ENCODE data around the gene DNAJB8. TPM values are rescaled to one million over a fixed set of nuclear protein-coding genes. Genes with fewer than 3 reads are reported as not detected.

Gene DNAJB8
- total RNA-seq, 1 experiment from 2014 or later: not detected

DNA sequence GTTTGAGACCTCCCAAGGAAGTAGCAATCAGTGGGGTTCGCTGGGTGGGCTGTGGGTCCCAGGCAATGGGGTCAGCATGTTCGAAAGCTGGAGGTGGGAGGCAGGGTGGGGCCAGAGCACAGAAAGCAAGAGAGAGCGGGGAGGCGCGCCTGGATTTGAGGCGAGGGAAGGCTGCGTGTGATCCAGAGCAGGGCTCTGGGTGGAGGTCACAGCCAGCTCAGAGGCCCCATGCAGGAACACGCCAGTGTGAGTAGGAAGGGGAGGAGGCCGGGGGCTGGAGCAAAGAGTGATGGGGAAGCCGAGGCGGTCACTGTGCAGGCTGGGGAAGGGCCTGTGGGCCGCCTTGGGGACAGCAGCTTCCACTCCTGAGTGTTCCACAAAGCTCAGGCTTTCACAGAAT is 8.8 kb downstream of the DNAJB8 start:
- Mint-ChIP-seq H3K9me3 (ENCODE audit: unreplicated experiment) (no peaks in the 10 kb centered on the region), H3K4me1 (ENCODE audit: low read depth, unreplicated experiment) (no peaks in the 10 kb centered on the region), H3K36me3 (ENCODE audit: insufficient read depth, unreplicated experiment) (no peaks in the 10 kb centered on the region), H3K4me3 (ENCODE audit: unreplicated experiment) (no peak overlapping the region), H3K27me3 (ENCODE audit: insufficient read depth, unreplicated experiment) (peaks cover 11% of the 10 kb centered on the region), H3K27ac (ENCODE audit: unreplicated experiment) (no peak overlapping the region)
- no peak overlapping the region for H3K4me3 ChIP-seq (ENCODE audit: low read depth, low read length)
- H3K27me3 ChIP-seq (replicated peaks; ENCODE audit: control insufficient read depth, insufficient read depth, low read length): no peaks in the 10 kb centered on the region
- no TSS peak for BruUV-seq (replicated peaks)
- ChIA-PET POLR2A (no interaction called here), CTCF (no interaction called here)
- H3K36me3 ChIP-seq (ENCODE audit: control insufficient read depth, insufficient read depth, low read length): no peaks in the 10 kb centered on the region
- TF ChIP-seq CTCF (IDR thresholded peaks at IDR 0.05; ENCODE audit: insufficient read depth in 1 of 2, low read depth in 1 of 2, low read length in 1 of 2, severe bottlenecking in 1 of 2, unreplicated experiment in 1 of 2): no peak
- no peaks in the 10 kb centered on the region for H3K9me3 ChIP-seq
- no peaks in the 10 kb centered on the region for H3K4me1 ChIP-seq
- no peak for DNase-seq
- intact Hi-C loops (cut with micrococcal nuclease; ENCODE audit: unreplicated experiment): no loop called here

DNA sequence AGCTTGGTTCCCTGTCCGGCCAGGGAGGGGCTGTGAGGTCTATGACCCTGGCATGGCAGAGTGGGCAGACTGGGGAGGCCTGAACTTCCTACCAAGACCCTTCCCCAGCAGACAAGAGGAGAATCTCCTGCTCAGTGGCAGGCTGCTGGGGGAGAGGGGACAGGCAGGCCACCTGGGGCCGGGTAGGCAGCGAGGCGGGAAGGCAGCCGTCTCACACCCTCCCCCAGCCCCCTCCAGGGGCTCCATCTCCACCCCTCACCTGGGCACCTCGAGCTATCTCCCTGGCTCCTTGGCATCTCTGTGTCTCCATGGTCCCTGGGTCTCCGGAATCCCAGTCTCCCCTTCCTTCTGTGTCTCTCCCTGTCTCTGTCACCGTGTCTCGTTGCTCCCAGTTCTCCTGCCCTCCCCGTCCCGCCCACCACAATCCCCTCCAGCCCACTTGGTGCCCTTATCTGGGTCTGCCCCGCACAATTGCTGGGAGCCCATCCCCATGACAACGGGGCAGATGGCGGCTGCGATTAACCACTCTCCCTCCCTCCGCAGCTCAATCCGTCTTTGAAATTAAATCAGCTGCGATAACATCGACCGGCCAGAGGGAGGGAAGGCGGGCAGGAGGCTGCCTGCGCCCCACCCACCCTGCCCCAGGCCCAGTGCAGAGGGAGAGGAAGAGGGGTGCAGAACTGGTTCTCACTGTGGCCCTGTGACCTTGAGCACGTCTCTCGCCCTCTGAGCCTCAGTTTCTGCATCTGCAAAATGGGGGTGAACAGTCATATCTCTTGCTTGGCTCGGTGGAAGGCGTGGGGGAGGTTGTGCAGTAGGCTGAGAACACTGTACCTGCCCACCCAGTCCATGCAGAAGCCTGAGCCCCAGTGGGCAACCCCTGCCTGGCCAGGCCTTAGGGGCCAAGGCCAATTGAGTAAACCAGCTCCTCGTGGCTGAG is 9.6 kb downstream of the DNAJB8 start:
- Mint-ChIP-seq H3K27ac (ENCODE audit: unreplicated experiment) (no peak overlapping the region), H3K36me3 (ENCODE audit: insufficient read depth, unreplicated experiment) (no peaks in the 10 kb centered on the region), H3K9me3 (ENCODE audit: unreplicated experiment) (no peaks in the 10 kb centered on the region), H3K27me3 (ENCODE audit: insufficient read depth, unreplicated experiment) (peaks cover 11% of the 10 kb centered on the region), H3K4me1 (ENCODE audit: low read depth, unreplicated experiment) (no peaks in the 10 kb centered on the region), H3K4me3 (ENCODE audit: unreplicated experiment) (no peak overlapping the region)
- Histone ChIP-seq H3K9me3 (no peaks in the 10 kb centered on the region), H3K27me3 (replicated peaks; ENCODE audit: control insufficient read depth, insufficient read depth, low read length) (no peaks in the 10 kb centered on the region), H3K36me3 (ENCODE audit: control insufficient read depth, insufficient read depth, low read length) (no peaks in the 10 kb centered on the region), H3K4me3 (ENCODE audit: low read depth, low read length) (no peak overlapping the region), H3K4me1 (no peaks in the 10 kb centered on the region)
- no peak for DNase-seq
- TF ChIP-seq CTCF (IDR thresholded peaks at IDR 0.05; ENCODE audit: insufficient read depth in 1 of 2, low read depth in 1 of 2, low read length in 1 of 2, severe bottlenecking in 1 of 2, unreplicated experiment in 1 of 2): no peak
- BruUV-seq (replicated peaks): no TSS peak
- ChIA-PET CTCF (no interaction called here), POLR2A (no interaction called here)
- intact Hi-C loops (cut with micrococcal nuclease; ENCODE audit: unreplicated experiment): no loop called here

GRCh38 chr3:128455786-128456748 is 10.6 kb downstream of the DNAJB8 start:
- intact Hi-C loops (cut with micrococcal nuclease; ENCODE audit: unreplicated experiment): no loop called here
- Mint-ChIP-seq H3K27me3 (ENCODE audit: insufficient read depth, unreplicated experiment) (peaks cover 14% of the 10 kb centered on the region), H3K9me3 (ENCODE audit: unreplicated experiment) (no peaks in the 10 kb centered on the region), H3K27ac (ENCODE audit: unreplicated experiment) (no peak overlapping the region), H3K4me3 (ENCODE audit: unreplicated experiment) (no peak overlapping the region), H3K36me3 (ENCODE audit: insufficient read depth, unreplicated experiment) (no peaks in the 10 kb centered on the region), H3K4me1 (ENCODE audit: low read depth, unreplicated experiment) (no peaks in the 10 kb centered on the region)
- Histone ChIP-seq H3K27me3 (replicated peaks; ENCODE audit: control insufficient read depth, insufficient read depth, low read length) (no peaks in the 10 kb centered on the region), H3K4me3 (ENCODE audit: low read depth, low read length) (no peak overlapping the region), H3K9me3 (no peaks in the 10 kb centered on the region), H3K4me1 (no peaks in the 10 kb centered on the region), H3K36me3 (ENCODE audit: control insufficient read depth, insufficient read depth, low read length) (no peaks in the 10 kb centered on the region)
- no peak for TF ChIP-seq CTCF (IDR thresholded peaks at IDR 0.05; ENCODE audit: insufficient read depth in 1 of 2, low read depth in 1 of 2, low read length in 1 of 2, severe bottlenecking in 1 of 2, unreplicated experiment in 1 of 2)
- BruUV-seq (replicated peaks): no TSS peak
- ChIA-PET CTCF (no interaction called here), POLR2A (no interaction called here)
- no peak for DNase-seq

All from Caco-2 (cell line).